Smooth muscle cell (in vitro differentiated cells): ENCODE results near the gene KSR2. TPM values are rescaled to one million over a fixed set of nuclear protein-coding genes. Genes with fewer than 3 reads are reported as not detected.
A peak's percentile ranks its signal among the peaks of the same experiment; 100 is the strongest.

ENCODE experiments used
- DNase-seq: peaks from one replicate; lab custom pipeline; 2025; ENCODE audit not compliant: unreplicated experiment; lab: John Stamatoyannopoulos, UW
- H2AFZ ChIP-seq: fragments of 200-600 bp; sonication (generic); 2 replicates; pipeline ENCODE4 v1.6.0; 2016; ENCODE audit warnings: antibody characterized with exemption, low read depth, mild to moderate bottlenecking
- H3F3A ChIP-seq: fragments of 200-600 bp; sonication (generic); 2 replicates; pipeline ENCODE4 v1.6.0; 2017; ENCODE audit warnings: antibody characterized with exemption, low read depth
- H3K27ac ChIP-seq: fragments of 200-600 bp; sonication (generic); 2 replicates; pipeline ENCODE4 v1.5.1; 2016; ENCODE audit warnings: low read depth, mild to moderate bottlenecking
- H3K27me3 ChIP-seq: fragments of 200-600 bp; sonication (generic); 2 replicates; pipeline ENCODE4 v1.6.1; 2016; ENCODE audit warnings: low read depth, mild to moderate bottlenecking
- H3K36me3 ChIP-seq: fragments of 200-600 bp; sonication (generic); 2 replicates; pipeline ENCODE4 v1.5.1; 2016; ENCODE audit warnings: low read depth
- H3K4me1 ChIP-seq: fragments of 200-600 bp; sonication (generic); 2 replicates; pipeline ENCODE4 v1.5.1; 2016; ENCODE audit warnings: low read depth
- H3K4me2 ChIP-seq: fragments of 200-600 bp; sonication (generic); 2 replicates; pipeline ENCODE4 v1.6.0; 2016; ENCODE audit warnings: mild to moderate bottlenecking
- H3K4me3 ChIP-seq: fragments of 200-600 bp; sonication (generic); 2 replicates; pipeline ENCODE4 v1.5.1; 2016; ENCODE audit warnings: mild to moderate bottlenecking
- H3K79me2 ChIP-seq: fragments of 200-600 bp; sonication (generic); 2 replicates; pipeline ENCODE4 v1.6.0; 2016; ENCODE audit warnings: low read depth, mild to moderate bottlenecking
- H3K9ac ChIP-seq: fragments of 200-600 bp; sonication (generic); 2 replicates; pipeline ENCODE4 v1.6.0; 2016; ENCODE audit warnings: low read depth
- H3K9me3 ChIP-seq: fragments of 200-600 bp; sonication (generic); replicated peaks from 2 replicates; pipeline ENCODE4 v1.5.1; 2016; ENCODE audit warnings: low read depth
- H4K20me1 ChIP-seq: fragments of 200-600 bp; sonication (generic); 2 replicates; pipeline ENCODE4 v1.6.0; 2016; ENCODE audit warnings: low read depth
- WGBS: methylation state at CpG from one replicate; pipeline ENCODE4 v1.1.7; 2016; ENCODE audit warnings: low lambda C conversion rate; 5-methylcytosine and 5-hydroxymethylcytosine counted together
- polyA plus RNA-seq: library from polyadenylated mRNA; unstranded; fragments of >200 nt; fragmentation: Nextera tagmentation; extraction: Ambion mirVana; gene quantifications from 2 replicates; pipeline ENCODE4 v1.2.1, GENCODE V29; 2016
- total RNA-seq: library from RNA; depleted of rRNA; stranded (reverse); fragments of >200 nt; gene quantifications from 2 replicates; pipeline ENCODE4 v1.2.3, GENCODE V29; 2014
- TF ChIP-seq, protein P1 (sequence below): fragments of 200-600 bp; sonication (generic); IDR thresholded peaks from 2 replicates; pipeline ENCODE4 v1.5.1; 2017; ENCODE audit warnings: borderline replicate concordance, mild to moderate bottlenecking, antibody characterized with exemption; ENCODE audit not compliant: insufficient read depth, poor library complexity, severe bottlenecking

The KSR2 gene
- total and polyA plus RNA-seq, 2 experiments from 2014 or later, result 0.04 TPM; not detected in 1

DNA sequence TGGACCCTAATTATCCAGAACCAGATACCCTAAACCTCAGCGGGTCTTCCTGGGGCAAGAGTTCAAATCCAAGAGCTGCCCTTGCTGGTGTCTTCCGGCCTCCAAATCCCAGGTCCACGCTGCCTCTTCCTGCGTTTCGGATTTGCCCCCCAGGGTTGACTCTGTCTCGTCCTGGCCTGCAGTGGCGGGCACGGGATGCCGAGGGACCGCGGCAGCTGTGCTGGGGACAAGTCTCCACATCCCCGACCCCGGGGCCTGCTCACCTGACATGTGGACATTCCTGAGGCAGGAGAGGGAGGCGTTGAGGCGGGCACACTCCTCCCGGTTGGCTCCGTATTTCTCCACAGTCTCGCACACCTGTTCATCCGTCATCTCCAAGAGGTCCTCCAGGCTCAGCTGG, 113.6 kb downstream of the KSR2 start:
- Histone ChIP-seq H3K79me2 (no peaks in the 10 kb centered on the region), H3K4me1 (no peaks in the 10 kb centered on the region), H3K27ac (no peak overlapping the region), H3F3A (no peaks in the 10 kb centered on the region), H3K9me3 (no peaks in the 10 kb centered on the region), H3K27me3 (no peaks in the 10 kb centered on the region), H4K20me1 (no peaks in the 10 kb centered on the region), H2AFZ (no peak overlapping the region), H3K4me2 (no peak overlapping the region), H3K4me3 (no peak overlapping the region), H3K36me3 (no peaks in the 10 kb centered on the region), H3K9ac (no peak overlapping the region)
- TF ChIP-seq, protein P1, sequence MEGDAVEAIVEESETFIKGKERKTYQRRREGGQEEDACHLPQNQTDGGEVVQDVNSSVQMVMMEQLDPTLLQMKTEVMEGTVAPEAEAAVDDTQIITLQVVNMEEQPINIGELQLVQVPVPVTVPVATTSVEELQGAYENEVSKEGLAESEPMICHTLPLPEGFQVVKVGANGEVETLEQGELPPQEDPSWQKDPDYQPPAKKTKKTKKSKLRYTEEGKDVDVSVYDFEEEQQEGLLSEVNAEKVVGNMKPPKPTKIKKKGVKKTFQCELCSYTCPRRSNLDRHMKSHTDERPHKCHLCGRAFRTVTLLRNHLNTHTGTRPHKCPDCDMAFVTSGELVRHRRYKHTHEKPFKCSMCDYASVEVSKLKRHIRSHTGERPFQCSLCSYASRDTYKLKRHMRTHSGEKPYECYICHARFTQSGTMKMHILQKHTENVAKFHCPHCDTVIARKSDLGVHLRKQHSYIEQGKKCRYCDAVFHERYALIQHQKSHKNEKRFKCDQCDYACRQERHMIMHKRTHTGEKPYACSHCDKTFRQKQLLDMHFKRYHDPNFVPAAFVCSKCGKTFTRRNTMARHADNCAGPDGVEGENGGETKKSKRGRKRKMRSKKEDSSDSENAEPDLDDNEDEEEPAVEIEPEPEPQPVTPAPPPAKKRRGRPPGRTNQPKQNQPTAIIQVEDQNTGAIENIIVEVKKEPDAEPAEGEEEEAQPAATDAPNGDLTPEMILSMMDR, result no peak
- 92% methylated on average over 19 of the region's 19 CpGs for WGBS
- no peak for DNase-seq

DNA sequence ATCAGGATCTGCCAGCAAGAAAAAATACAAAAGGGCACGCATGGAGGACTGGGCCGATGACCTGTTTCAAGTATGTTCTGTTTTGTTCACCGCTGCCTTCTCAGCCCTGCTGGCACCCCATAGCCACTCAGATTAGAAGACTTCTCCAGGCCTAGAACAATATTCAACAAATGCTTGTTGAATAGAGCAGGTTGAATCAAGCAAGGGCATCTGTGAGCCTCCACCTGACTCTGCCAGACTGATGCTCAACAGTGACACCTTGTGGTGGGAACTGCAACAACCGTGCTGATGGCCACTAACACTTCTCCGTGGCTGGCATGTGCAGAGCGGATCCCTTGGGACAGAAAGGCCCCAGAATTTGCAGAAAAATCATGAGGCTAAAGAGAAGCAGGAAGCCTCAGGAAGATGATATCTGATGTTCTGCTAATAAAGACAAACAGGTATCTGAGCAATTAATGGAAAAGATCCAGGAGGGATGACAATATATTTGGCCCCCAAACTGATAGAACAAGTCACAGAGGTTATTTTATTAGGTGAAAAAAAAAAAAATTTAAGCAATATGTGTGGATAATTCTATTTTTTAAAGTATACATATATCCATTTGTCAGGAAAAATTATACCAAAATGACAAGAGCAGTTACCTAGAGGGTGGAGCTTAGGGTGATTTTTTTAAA, 114.3 kb downstream of the KSR2 start:
- no peaks in the 10 kb centered on the region for H4K20me1 ChIP-seq
- TF ChIP-seq, protein P1, result peak; percentile 60
- 42% methylated on average over 6 of the region's 6 CpGs for WGBS
- no peak overlapping the region for H3K4me2 ChIP-seq
- H3K4me3 ChIP-seq, result no peak overlapping the region
- H3K9me3 ChIP-seq, result no peaks in the 10 kb centered on the region
- H2AFZ ChIP-seq, result no peak overlapping the region
- no peaks in the 10 kb centered on the region for H3K36me3 ChIP-seq
- H3K79me2 ChIP-seq, result no peaks in the 10 kb centered on the region
- H3K9ac ChIP-seq, result no peak overlapping the region
- no peak for DNase-seq
- H3K27ac ChIP-seq, result no peak overlapping the region
- H3K4me1 ChIP-seq, result no peaks in the 10 kb centered on the region
- H3K27me3 ChIP-seq, result no peaks in the 10 kb centered on the region
- H3F3A ChIP-seq, result no peaks in the 10 kb centered on the region

DNA sequence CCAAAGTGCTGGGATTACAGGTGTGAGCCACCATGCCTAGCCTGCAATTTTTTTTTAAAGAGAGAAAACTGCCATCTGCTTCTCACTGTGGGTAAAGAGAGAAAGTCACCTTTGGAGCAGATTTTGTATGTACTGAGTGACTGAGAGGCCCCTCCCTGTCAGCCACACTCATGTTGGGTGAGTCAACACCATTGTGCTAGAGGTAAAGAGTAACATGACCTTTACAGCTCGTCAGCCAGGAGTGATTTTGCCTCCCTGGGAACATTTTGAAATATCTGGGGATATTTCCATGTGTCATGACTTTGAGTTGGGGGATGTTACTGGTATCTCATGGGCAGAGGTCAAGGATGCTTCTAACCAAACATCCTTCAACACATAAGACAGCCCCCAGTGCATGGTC, 115.2 kb downstream of the KSR2 start:
- H3K9ac ChIP-seq, result no peak overlapping the region
- TF ChIP-seq, protein P1, result no peak

DNA sequence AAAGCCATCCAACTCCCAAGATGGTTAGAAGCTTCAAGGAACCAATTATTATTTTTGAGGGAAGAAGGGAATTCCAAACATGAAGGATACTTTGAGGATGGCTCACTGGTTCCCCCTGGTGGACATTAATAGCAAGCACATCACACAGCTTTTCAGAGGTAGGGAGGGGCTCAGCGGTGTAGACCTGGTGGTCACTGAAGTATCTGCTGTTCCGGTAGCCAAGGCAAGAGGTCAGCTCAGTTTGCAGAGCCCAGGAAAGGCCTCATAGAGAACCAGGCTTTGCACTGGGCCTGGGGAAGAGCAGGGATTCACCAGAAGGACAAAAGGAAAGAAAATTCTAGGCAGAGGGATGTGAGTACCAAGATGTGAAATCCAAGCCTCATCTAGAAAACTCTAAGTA, 118.7 kb downstream of the KSR2 start:
- Histone ChIP-seq H4K20me1 (no peaks in the 10 kb centered on the region), H3K4me3 (no peak overlapping the region), H3K27me3 (peaks cover 15% of the 10 kb centered on the region), H3K4me2 (no peak overlapping the region), H3K79me2 (no peaks in the 10 kb centered on the region), H3K27ac (no peak overlapping the region), H3F3A (no peaks in the 10 kb centered on the region), H3K9ac (no peak overlapping the region), H2AFZ (no peak overlapping the region), H3K9me3 (no peaks in the 10 kb centered on the region), H3K4me1 (no peaks in the 10 kb centered on the region), H3K36me3 (no peaks in the 10 kb centered on the region)
- TF ChIP-seq, protein P1, result peak; percentile 86
- no peak for DNase-seq
- WGBS, result 22% methylated on average over 2 of the region's 2 CpGs

More for the DNA sequence above, 115.2 kb downstream of the KSR2 start:
- no peaks in the 10 kb centered on the region for H3K27me3 ChIP-seq
- no peaks in the 10 kb centered on the region for H3K9me3 ChIP-seq
- no peaks in the 10 kb centered on the region for H4K20me1 ChIP-seq
- H3F3A ChIP-seq, result no peaks in the 10 kb centered on the region
- 48% methylated on average over 1 of the region's 1 CpG for WGBS
- H2AFZ ChIP-seq, result no peak overlapping the region
- H3K4me3 ChIP-seq, result no peak overlapping the region
- H3K79me2 ChIP-seq, result no peaks in the 10 kb centered on the region
- H3K27ac ChIP-seq, result no peak overlapping the region
- H3K4me1 ChIP-seq, result no peaks in the 10 kb centered on the region
- no peak for DNase-seq
- H3K36me3 ChIP-seq, result no peaks in the 10 kb centered on the region
- H3K4me2 ChIP-seq, result no peak overlapping the region
